GM12875 (cell line): ENCODE measurements around the gene MRC1.

Experiments used
- H3K4me3 ChIP-seq: one replicate; pipeline ENCODE4 v1.5.1; 2011; ENCODE audit warnings: low read depth, low read length, control low read depth
- CTCF ChIP-seq: IDR thresholded peaks from 2 replicates; pipeline ENCODE4 v1.5.1; 2011; ENCODE audit warnings: low read depth, mild to moderate bottlenecking, control low read depth, inconsistent platforms, low read length, moderate library complexity, borderline replicate concordance; ENCODE audit not compliant: insufficient read depth

The MRC1 gene

GRCh38 chr10:17857040-17857439 is 47.9 kb downstream of the MRC1 start:
- no peak overlapping the region for H3K4me3 ChIP-seq
- TF ChIP-seq CTCF = no peak

GRCh38 chr10:17859492-17860156 is 50.5 kb downstream of the MRC1 start:
- H3K4me3 ChIP-seq = no peak overlapping the region
- no peak for TF ChIP-seq CTCF

GRCh38 chr10:17861760-17862159 is 52.6 kb downstream of the MRC1 start:
- TF ChIP-seq CTCF = no peak
- H3K4me3 ChIP-seq = no peak overlapping the region

GRCh38 chr10:17865351-17865750 is 56.2 kb downstream of the MRC1 start:
- no peak for TF ChIP-seq CTCF
- no peak overlapping the region for H3K4me3 ChIP-seq

- no peak overlapping the region for H3K4me3 ChIP-seq
- no peak for TF ChIP-seq CTCF
Observed at GRCh38 chr10:17866346-17866745, 57.2 kb downstream of the MRC1 start.

- no peak for TF ChIP-seq CTCF
- no peak overlapping the region for H3K4me3 ChIP-seq
Observed at GRCh38 chr10:17867056-17867455, 57.9 kb downstream of the MRC1 start.

- no peak overlapping the region for H3K4me3 ChIP-seq
- TF ChIP-seq CTCF = no peak
Observed at GRCh38 chr10:17871036-17871435, 61.9 kb downstream of the MRC1 start.
